Measurements from ENCODE around the gene CDCA7. TPM values are rescaled to one million over a fixed set of nuclear protein-coding genes. Genes with fewer than 3 reads are reported as not detected.

CDCA7 gene
- polyA plus RNA-seq, 1 donor from 2014 or later = 0.27 TPM

DNA sequence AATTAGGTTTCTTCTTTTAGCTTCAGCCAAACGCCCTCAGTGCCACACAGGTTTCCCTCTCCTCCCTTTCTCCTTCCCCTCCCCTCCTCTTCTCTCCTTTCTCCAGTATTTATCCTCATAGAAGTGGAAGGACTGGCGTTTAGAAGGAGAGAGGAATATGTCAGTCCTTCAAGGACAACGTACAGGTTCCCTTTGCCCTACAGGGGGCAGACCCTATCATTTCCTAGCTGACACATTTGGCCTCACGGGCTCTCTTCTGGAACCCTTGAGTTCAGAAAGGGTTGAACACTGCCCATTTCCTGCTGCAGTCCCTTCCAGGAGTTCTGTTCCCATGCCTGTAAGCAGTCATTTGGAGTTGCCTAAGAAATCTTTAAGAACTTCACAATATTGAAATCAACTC lies 46.1 kb downstream of the CDCA7 start:
- peaks cover 27% of the 10 kb centered on the region for H3K27me3 ChIP-seq (ENCODE audit: insufficient read depth, low read depth, low read length)
- no peak overlapping the region for H3K4me2 ChIP-seq (ENCODE audit: low read length)
- H3K27ac ChIP-seq (ENCODE audit: low read length) = no peak overlapping the region
- TF ChIP-seq, protein P1, sequence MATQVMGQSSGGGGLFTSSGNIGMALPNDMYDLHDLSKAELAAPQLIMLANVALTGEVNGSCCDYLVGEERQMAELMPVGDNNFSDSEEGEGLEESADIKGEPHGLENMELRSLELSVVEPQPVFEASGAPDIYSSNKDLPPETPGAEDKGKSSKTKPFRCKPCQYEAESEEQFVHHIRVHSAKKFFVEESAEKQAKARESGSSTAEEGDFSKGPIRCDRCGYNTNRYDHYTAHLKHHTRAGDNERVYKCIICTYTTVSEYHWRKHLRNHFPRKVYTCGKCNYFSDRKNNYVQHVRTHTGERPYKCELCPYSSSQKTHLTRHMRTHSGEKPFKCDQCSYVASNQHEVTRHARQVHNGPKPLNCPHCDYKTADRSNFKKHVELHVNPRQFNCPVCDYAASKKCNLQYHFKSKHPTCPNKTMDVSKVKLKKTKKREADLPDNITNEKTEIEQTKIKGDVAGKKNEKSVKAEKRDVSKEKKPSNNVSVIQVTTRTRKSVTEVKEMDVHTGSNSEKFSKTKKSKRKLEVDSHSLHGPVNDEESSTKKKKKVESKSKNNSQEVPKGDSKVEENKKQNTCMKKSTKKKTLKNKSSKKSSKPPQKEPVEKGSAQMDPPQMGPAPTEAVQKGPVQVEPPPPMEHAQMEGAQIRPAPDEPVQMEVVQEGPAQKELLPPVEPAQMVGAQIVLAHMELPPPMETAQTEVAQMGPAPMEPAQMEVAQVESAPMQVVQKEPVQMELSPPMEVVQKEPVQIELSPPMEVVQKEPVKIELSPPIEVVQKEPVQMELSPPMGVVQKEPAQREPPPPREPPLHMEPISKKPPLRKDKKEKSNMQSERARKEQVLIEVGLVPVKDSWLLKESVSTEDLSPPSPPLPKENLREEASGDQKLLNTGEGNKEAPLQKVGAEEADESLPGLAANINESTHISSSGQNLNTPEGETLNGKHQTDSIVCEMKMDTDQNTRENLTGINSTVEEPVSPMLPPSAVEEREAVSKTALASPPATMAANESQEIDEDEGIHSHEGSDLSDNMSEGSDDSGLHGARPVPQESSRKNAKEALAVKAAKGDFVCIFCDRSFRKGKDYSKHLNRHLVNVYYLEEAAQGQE (IDR thresholded peaks at IDR 0.05; ENCODE audit: borderline replicate concordance) = no peak
- H4K20me1 ChIP-seq (ENCODE audit: insufficient read depth) = no peaks in the 10 kb centered on the region
- H3K79me2 ChIP-seq (replicated peaks; ENCODE audit: insufficient read depth, low read length) = no peaks in the 10 kb centered on the region
- H3K4me3 ChIP-seq (ENCODE audit: low read length) = no peak overlapping the region
- H2AFZ ChIP-seq (ENCODE audit: low read depth, low read length) = no peak overlapping the region
- H3F3A ChIP-seq (ENCODE audit: insufficient read depth, low read length, poor library complexity, severe bottlenecking) = no peaks in the 10 kb centered on the region
- H3K9ac ChIP-seq (ENCODE audit: low read length) = no peak overlapping the region
- H3K9me3 ChIP-seq (ENCODE audit: low read length) = no peaks in the 10 kb centered on the region
- no peaks in the 10 kb centered on the region for H3K9me2 ChIP-seq (ENCODE audit: insufficient read depth, low read length)
- no peaks in the 10 kb centered on the region for H3K36me3 ChIP-seq (ENCODE audit: insufficient read depth, low read length)

- Histone ChIP-seq H3F3A (ENCODE audit: insufficient read depth, low read length, poor library complexity, severe bottlenecking) (no peaks in the 10 kb centered on the region), H2AFZ (ENCODE audit: low read depth, low read length) (no peak overlapping the region), H3K27me3 (ENCODE audit: insufficient read depth, low read depth, low read length) (peaks cover 27% of the 10 kb centered on the region), H3K27ac (ENCODE audit: low read length) (no peak overlapping the region), H3K9ac (ENCODE audit: low read length) (no peak overlapping the region), H3K9me3 (ENCODE audit: low read length) (no peaks in the 10 kb centered on the region), H3K9me2 (ENCODE audit: insufficient read depth, low read length) (no peaks in the 10 kb centered on the region), H3K36me3 (ENCODE audit: insufficient read depth, low read length) (no peaks in the 10 kb centered on the region), H3K79me2 (replicated peaks; ENCODE audit: insufficient read depth, low read length) (no peaks in the 10 kb centered on the region), H3K4me3 (ENCODE audit: low read length) (no peak overlapping the region), H4K20me1 (ENCODE audit: insufficient read depth) (no peaks in the 10 kb centered on the region), H3K4me2 (ENCODE audit: low read length) (no peak overlapping the region)
- TF ChIP-seq MXI1 (conservative IDR thresholded peaks at IDR 0.05; ENCODE audit: poor library complexity, severe bottlenecking) (no peak), SMC3 (conservative IDR thresholded peaks at IDR 0.05; ENCODE audit: poor library complexity) (no peak), TAF1 (IDR thresholded peaks at IDR 0.05; ENCODE audit: low read depth) (no peak), EP300 (conservative IDR thresholded peaks at IDR 0.05; ENCODE audit: poor library complexity, severe bottlenecking) (no peak), POLR2AphosphoS5 (IDR thresholded peaks at IDR 0.05) (no peak), RAD21 (conservative IDR thresholded peaks at IDR 0.05) (no peak), EZH2 (IDR thresholded peaks at IDR 0.05; ENCODE audit: borderline replicate concordance, insufficient read depth, low read length, poor library complexity, severe bottlenecking) (no peak)
- TF ChIP-seq, protein P2, sequence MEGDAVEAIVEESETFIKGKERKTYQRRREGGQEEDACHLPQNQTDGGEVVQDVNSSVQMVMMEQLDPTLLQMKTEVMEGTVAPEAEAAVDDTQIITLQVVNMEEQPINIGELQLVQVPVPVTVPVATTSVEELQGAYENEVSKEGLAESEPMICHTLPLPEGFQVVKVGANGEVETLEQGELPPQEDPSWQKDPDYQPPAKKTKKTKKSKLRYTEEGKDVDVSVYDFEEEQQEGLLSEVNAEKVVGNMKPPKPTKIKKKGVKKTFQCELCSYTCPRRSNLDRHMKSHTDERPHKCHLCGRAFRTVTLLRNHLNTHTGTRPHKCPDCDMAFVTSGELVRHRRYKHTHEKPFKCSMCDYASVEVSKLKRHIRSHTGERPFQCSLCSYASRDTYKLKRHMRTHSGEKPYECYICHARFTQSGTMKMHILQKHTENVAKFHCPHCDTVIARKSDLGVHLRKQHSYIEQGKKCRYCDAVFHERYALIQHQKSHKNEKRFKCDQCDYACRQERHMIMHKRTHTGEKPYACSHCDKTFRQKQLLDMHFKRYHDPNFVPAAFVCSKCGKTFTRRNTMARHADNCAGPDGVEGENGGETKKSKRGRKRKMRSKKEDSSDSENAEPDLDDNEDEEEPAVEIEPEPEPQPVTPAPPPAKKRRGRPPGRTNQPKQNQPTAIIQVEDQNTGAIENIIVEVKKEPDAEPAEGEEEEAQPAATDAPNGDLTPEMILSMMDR (IDR thresholded peaks at IDR 0.05; ENCODE audit: poor library complexity, severe bottlenecking) = no peak
- TF ChIP-seq, protein P1 (IDR thresholded peaks at IDR 0.05; ENCODE audit: borderline replicate concordance) = no peak
Measured at GRCh38 chr2:173401716-173402326, 47.1 kb downstream of the CDCA7 start.
